GM19099 (cell line): ENCODE measurements around the gene HS6ST1.

ENCODE experiments used
- POLR2A ChIP-seq: IDR thresholded peaks from 3 replicates; pipeline ENCODE4 v1.6.1; 2011; ENCODE audit warnings: low read depth; ENCODE audit not compliant: insufficient read length; ENCODE audit errors: extremely low read depth

The HS6ST1 gene

DNA sequence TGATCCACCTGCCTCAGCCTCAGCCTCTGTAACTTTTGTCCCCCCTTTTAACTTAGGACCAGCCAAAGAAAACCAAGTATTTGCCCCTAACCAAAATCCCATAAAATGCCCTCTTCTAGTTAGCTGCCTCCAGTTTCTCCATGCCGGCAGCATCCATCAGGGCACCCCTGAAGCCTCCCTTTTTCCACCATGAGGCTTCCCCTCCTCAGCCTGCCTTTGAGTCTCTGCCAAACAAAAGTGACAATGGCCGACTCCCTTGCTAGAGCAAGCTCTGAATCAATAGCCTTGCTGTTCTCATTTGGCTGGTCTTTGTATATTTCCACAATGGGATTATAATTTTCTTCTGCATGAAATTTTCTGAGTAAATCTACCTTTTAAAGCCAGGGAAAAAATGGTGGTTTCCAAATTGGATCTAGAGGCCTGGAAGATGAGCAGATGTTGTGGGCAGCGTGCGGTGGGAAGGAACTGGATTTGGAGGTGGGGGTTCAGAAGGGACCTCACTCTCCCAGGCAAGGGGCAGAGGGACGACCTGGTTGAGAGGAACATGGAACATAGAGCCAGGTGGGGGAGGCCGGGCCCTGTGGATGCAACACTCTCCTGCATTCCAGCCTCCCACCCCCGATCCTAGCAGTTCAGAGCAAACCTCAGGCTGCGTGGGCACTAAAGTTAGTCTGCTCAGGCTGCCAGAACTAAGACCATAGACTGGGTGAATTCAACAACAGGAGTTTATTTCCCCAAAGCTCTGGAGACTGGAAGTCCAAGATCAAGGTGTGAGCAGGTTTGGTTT lies 80.6 kb downstream of the HS6ST1 start:
- TF ChIP-seq POLR2A: no peak

- TF ChIP-seq POLR2A: no peak
These were observed 81.6 kb downstream of the HS6ST1 start for GRCh38 chr2:128237081-128237534.

- no peak for TF ChIP-seq POLR2A
These were observed 82.1 kb downstream of the HS6ST1 start for GRCh38 chr2:128236491-128237035.

DNA sequence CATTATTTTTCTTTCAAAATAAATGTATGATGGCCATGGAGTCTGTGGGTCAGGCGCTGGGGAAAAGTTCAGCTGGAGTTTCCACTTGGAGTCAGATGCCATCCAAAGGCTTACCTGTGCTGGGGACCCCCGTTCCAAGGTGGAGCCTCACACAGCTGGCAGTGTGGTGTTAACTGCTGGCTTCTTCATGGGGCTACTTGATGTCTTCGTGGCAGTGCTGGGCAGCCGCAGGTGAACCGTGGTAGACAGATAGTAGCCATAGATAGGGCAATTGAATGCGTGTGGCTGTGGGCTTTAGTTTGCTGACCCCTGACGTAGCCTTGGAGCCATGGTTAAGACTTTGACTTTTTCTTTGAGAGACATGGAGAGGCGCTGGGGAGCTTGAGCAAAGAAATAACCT lies 83.1 kb downstream of the HS6ST1 start:
- no peak for TF ChIP-seq POLR2A

- TF ChIP-seq POLR2A: no peak
These were observed 84.1 kb downstream of the HS6ST1 start for GRCh38 chr2:128234613-128235012.

DNA sequence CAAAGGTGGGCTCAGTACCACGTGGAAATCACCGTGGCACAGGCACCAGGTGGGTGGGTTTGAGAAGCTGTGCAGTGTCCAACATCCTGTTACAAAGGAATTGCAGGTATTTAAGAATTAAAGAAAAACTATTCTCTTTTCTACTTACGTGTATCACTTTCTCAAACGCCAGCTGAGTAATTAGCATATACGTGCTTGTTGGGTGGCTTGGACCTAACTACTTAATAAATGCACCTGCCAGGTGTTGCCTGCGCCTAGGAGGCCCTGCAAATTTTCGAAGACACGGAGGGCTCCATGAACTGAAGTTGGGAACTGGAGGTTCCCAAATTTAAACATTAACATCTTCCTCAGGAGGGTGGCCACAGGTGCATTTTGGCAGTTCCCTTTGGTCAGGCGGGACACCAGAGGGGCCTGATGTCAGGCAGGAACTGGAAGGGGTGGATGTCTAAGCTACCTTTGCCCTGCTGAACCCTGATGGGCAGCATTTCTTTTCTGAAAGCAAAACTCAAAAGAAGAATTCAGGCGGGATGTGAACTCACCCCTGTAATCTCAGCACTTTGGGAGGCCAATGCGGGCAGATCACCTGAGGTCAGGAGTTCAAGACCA lies 84.8 kb downstream of the HS6ST1 start:
- no peak for TF ChIP-seq POLR2A

- no peak for TF ChIP-seq POLR2A
These were observed 85.5 kb downstream of the HS6ST1 start for GRCh38 chr2:128232965-128233789.

- no peak for TF ChIP-seq POLR2A
These were observed 89.8 kb downstream of the HS6ST1 start for GRCh38 chr2:128228894-128229293.

DNA sequence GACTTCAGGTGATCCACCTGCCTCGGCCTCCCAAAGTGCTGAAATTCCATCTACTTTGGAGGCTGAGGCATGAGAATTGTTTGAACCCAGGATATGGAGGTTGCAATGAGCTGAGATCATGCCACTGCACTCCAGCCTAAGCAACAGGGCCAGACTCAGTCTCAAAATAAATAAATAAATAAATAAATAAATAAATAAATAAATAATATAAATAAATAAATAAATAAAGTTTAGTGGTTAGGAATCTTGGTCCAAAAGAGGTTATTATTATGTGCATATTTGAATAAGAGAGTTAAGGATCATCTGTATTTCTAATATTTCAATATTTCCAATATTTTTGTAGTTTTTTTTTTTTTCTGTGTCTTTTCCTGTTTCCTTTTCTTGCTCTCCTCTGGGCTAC lies 90.8 kb downstream of the HS6ST1 start:
- TF ChIP-seq POLR2A: no peak

DNA sequence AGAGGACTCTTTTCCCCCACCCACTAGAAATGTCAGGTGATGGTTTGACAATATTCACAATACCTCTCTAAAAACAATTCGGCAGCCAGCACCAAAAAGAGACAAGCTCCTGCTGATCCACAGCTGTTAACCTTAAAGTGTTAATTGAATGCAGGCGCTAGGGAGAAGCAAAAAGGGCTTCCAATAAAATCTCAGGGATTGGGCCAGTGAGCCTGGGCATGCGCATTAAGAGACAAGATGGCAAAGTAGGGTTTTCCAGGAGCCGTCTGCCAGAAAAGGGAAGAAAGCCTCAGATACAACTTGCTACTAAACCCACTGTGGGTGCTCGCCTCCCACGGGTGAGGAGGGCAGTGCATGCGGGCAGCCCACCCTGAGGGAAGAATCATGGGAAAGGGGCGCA lies 98.8 kb downstream of the HS6ST1 start:
- no peak for TF ChIP-seq POLR2A

- no peak for TF ChIP-seq POLR2A
These were observed 101.0 kb downstream of the HS6ST1 start for GRCh38 chr2:128217671-128218070.

- TF ChIP-seq POLR2A: no peak
These were observed 102.6 kb downstream of the HS6ST1 start for GRCh38 chr2:128215897-128216642.
